GM19438 (cell line): ENCODE results near the gene ASS1.
"Not testable (repeated sequence)": the region's sequence is repeated elsewhere in the genome, so short reads cannot be mapped to it uniquely, and the experiment has no call there.

Experiments
- ATAC-seq: cut with Tn5 transposase; IDR thresholded peaks from one replicate; pipeline ENCODE4 v1.9.1; 2021; ENCODE audit warnings: low read depth; ENCODE audit not compliant: unreplicated experiment

Gene ASS1

GRCh38 chr9:130444565-130445221 is at the start of gene ASS1:
TSS of gene ASS1 (plus strand) at chr9:130444961. CDS start at chr9:130452229, 7,268 bp downstream.
- no peak for ATAC-seq

DNA sequence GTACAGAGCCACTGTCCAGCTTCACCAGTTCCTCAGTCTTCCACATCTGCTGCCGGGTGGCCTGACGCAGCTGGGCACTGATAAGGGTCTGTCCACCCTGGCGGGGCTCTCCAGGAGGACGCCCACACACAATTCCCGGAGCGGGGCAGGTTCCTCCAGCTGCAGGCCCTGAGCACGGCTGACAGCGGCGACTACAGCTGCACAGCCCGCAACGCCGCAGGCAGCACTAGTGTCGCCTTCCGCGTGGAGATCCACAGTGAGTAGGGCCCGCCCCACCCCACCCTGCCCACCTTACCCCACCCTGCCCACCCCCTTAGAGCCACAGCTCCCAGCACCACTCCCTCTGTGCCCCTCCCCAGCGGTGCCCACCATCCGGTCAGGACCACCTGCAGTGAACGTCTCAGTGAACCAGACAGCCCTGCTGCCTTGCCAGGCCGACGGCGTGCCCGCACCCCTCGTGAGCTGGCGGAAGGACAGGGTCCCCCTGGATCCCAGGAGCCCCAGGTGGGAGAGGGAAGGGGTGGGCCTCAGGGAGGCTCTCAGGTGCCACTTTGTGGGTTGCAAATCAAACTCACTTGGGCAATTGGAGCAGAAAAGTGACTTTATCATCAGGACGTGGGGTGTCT is 48.8 kb upstream of the ASS1 start:
- ATAC-seq = no peak

DNA sequence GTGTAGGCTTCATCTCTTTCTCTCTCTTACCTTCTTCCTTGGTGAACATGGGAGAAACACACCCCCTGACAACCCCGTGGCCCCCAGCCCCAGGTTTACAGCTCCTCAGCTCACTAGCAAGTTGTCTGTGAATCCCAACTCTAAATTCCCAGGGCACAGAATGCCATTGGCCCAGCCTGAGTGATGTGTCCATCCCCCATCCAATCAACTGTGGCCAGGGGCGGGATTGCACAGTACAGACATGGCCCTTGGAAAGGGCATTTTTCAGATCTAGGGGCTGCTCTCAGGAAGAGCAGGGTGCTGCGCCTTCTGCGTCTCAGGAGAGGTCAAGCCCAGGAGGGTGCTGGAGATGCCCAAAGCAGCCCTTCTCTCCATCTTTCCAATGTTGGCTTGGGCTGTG is 48.2 kb upstream of the ASS1 start:
- no peak for ATAC-seq

GRCh38 chr9:130398487-130399240 is 46.1 kb upstream of the ASS1 start:
- no peak for ATAC-seq

DNA sequence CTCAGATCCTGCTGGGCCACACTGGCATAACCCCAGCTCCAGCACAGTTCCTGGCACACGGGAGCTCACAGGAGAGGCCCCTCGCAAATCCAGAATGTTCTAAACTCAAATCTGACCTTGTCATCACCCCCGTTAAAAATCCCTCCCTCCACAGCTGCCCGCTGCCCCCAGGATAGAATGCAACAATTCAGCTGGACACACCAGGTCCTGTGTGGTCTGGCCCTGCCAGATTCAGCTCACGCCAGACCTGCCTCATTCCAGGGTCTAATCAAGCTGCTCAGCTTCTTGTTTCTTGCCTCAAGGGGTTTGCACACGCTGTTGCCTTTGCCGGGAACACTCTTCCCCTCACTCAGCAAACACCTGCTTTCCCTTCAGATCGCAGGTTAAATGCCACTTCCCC is 45.0 kb upstream of the ASS1 start:
- ATAC-seq = no peak

GRCh38 chr9:130400870-130401269 is 43.9 kb upstream of the ASS1 start:
- no peak for ATAC-seq

- not testable (repeated sequence) for ATAC-seq
Observed at GRCh38 chr9:130401742-130402141, 43.0 kb upstream of the ASS1 start.

- no peak for ATAC-seq
Observed at GRCh38 chr9:130402243-130402642, 42.5 kb upstream of the ASS1 start.

GRCh38 chr9:130402645-130403440 is 41.9 kb upstream of the ASS1 start:
- ATAC-seq = no peak

- no peak for ATAC-seq
Observed at GRCh38 chr9:130405657-130406257, 39.0 kb upstream of the ASS1 start.

DNA sequence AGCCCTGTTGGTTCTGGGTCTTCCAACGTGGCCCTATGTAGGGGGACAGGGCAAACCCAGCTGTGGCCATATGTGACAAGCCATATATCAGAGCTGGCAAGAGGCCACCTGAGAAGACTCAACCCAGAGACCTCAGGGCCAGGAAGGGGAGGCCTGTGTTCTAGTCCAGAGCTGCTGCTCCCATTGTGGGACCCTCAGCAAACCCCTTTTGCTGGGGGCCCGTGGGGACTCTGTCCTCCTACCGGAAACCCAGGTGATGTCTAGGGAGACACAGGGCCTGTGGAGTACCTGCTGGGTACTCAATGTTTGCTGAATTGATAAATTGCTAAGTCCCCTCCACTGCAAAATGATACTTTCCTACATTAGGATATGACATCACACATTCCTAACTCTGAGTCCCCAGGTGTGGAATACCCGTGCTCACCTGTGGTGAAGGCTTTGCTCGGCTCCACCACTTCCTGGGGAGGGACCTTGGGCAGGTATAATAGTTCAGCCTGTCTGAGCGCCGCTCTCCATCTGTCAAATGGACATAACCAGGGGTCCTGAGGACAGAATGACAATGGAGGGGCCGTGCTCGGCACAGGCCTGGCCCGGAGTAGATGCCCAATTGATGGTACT is 38.4 kb upstream of the ASS1 start:
- no peak for ATAC-seq

GRCh38 chr9:130407916-130408663 is 36.7 kb upstream of the ASS1 start:
- no peak for ATAC-seq

- no peak for ATAC-seq
Observed at GRCh38 chr9:130408669-130409068, 36.1 kb upstream of the ASS1 start.

DNA sequence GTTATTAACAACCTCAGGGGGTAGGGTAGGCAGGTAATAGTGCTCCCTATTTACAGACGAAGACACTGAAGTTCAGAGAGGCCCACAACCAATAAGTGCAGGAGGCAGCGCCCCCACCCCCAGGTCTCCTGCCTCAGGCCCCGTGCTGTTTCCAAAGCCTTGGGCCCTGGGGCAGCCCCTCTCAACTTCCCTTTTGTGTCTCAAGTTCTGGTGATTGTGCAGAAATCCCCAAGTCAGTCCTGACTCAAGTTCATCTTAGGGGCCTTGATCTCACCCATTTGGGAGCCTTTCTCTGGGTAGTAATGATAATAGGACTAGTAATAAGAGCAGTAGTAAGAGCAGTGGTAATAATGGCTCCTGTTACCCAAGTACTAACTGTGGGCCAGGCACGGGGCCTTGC is 35.5 kb upstream of the ASS1 start:
- ATAC-seq = no peak

DNA sequence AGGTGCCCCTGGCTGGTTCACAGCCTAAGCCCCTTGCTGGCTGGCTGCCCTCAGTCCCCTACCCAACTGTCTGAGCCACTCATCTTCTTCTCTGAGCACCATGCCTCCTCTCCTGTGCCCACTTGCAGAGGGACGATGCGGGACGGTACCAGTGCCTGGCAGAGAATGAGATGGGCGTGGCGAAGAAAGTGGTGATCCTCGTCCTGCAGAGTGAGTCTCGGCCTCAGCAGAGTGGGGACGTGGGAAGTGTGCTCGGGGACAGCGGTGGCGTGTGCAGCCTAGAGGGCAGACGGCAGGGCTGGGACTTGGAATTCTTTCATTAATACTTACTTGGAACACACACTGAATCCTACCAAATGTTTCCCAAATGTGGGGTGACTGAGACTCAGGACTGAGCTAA is 34.3 kb upstream of the ASS1 start:
- ATAC-seq = no peak

GRCh38 chr9:130411566-130411915 is 33.2 kb upstream of the ASS1 start:
- ATAC-seq = no peak

DNA sequence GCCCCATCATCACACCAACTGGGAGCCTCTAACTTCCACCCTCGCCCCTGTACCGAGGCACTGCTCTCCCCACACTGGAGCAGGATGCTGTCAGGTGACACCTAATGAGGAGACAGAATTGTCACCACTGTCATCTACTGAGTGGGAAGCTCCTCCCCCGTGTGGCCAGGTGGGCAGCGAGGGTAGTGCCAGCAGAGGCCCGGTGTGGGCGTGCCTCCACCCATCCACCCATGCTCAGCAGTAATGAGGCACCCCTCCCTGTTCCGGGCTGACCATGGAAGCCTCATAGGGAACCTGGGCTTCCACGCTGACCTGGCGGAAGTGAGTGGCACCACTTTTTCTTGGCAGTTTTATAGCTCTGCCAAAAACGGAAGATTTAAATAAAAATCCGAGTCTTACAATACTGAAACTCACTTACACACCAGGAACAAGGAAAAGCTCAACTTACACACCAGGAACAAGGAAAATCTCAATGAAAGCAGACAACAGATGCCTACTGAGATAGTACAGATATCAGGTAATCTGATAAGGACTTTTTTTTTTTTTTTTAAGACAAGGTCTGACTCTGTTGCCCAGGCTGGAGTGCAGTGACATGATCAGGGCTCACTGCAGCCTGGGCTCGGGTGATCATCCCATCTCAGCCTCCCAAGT is 30.6 kb upstream of the ASS1 start:
- no peak for ATAC-seq

DNA sequence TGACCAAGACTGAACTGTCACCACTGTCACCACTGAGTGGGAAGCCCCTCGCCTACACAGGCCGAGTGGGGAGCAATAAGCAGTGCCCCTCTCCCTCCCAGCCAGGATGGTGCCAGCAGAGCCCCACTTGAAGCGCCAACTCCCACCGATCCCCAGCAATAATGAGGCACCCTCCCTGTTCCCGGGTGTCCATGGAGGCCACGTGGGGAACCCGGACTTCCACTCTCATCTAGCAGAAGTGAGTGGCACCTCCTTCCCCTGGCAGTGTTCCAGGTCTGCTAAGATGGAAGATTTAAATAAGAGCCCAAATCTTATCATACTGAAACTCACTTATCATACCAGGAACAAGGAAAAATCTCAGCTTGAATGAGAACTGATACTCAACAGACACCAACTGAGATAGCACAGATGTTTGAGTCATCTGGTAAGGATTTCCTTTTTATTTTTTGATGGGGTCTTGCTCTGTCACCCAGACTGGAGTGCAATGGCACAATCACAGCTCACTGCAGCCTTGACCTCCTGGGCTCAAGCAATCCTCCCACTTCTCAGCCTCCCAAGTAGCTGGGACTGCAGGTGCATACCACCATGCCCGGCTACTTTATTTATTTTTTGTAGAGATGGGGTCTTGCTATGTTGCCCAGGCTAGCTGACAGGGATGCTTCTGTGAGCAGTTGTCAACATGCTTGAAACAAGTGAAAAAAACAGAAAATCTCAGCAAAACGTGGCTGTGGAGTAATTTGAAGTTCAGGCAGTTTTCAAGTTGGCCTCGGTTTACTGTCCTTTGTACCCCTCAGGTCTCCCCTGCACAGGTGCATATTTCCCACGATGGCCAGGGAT is 29.6 kb upstream of the ASS1 start:
- ATAC-seq = no peak
